K562 (cell line): ENCODE measurements around the gene SEC61A2. TPM values are rescaled to one million over a fixed set of nuclear protein-coding genes. Genes with fewer than 3 reads are reported as not detected.

Experiments used
- ATAC-seq: fragments of 200-7000 bp; cut with Tn5 transposase; 3 replicates; pipeline ENCODE4 v1.9.1; 2020; ENCODE audit warnings: moderate library complexity
- BruUV-seq: library from RNA; stranded (reverse); fragments of 400-500 nt; replicated peaks from 2 replicates; lab custom pipeline; 2021; lab: Mats Ljungman, UMichigan
- CTCF ChIA-PET: fragments of 300-600 bp; formaldehyde crosslinking; extraction: SDS; loops from one replicate; lab custom pipeline; 2021; ENCODE audit warnings: low intra/inter-chr PET ratio; lab: Yijun Ruan, JAX
- POLR2A ChIA-PET: fragments of 300-600, 350-650 bp; sonication (Branson Sonifier 250); formaldehyde crosslinking; extraction: SDS; loops from one replicate; lab custom pipeline; 2021; ENCODE audit warnings: antibody characterized with exemption, inconsistent platforms; lab: Yijun Ruan, JAX
- DNase-seq, 4 experiments: peaks; one replicate each; pipeline versions ENCODE4 v3.0.0 to v3.0.0-alpha.2; 2011 to 2018; ENCODE audit warnings: low spot score in 3 of 4, mixed read lengths in 3 of 4; ENCODE audit errors: extremely low read depth in 1 of 4
- FAIRE-seq: peaks from 2 replicates; lab custom pipeline; 2011; peaks lifted over from hg19 to GRCh38; lab: Jason Lieb, UNC
- H2AFZ ChIP-seq: 2 replicates; pipeline ENCODE4 v1.6.0; 2011; ENCODE audit warnings: low read depth, low read length, control low read depth, inconsistent platforms
- H3K27ac ChIP-seq: fragments of 200-600 bp; 3 replicates; pipeline ENCODE4 v1.8.0; 2011; ENCODE audit warnings: low read depth, mild to moderate bottlenecking, control low read depth, inconsistent platforms, low read length, moderate library complexity, mixed read lengths; ENCODE audit errors: extremely low read depth
- H3K27me3 ChIP-seq, 2 experiments: fragments of 300-600 bp in 1 of 2; 2 replicates in 1 of 2; 3 replicates in 1 of 2; pipeline versions ENCODE4 v1.6.0 to v1.8.0; 2011; ENCODE audit warnings: inconsistent platforms in 2 of 2, low read length in 2 of 2, mild to moderate bottlenecking in 1 of 2, mixed read lengths in 1 of 2, moderate library complexity in 1 of 2; ENCODE audit not compliant: control insufficient read depth in 2 of 2, insufficient read depth in 2 of 2
- H3K36me3 ChIP-seq: fragments of 300-600 bp; 3 replicates; pipeline ENCODE4 v1.8.0; 2011; ENCODE audit warnings: mild to moderate bottlenecking, low read length, inconsistent platforms; ENCODE audit not compliant: control insufficient read depth, insufficient read depth
- H3K4me1 ChIP-seq, 2 experiments: fragments of 200-600 bp in 1 of 2; replicated peaks in 1 of 2; 2 replicates in 1 of 2; 3 replicates in 1 of 2; pipeline versions ENCODE4 v1.5.1 to v1.8.0; 2011; ENCODE audit warnings: inconsistent platforms in 2 of 2, low read length in 2 of 2, mild to moderate bottlenecking in 1 of 2, mixed read lengths in 1 of 2, moderate library complexity in 1 of 2; ENCODE audit not compliant: control insufficient read depth in 2 of 2, insufficient read depth in 2 of 2
- H3K4me2 ChIP-seq: 2 replicates; pipeline ENCODE4 v1.6.1; 2011; ENCODE audit warnings: low read length, control low read depth, inconsistent platforms, mixed read lengths; ENCODE audit not compliant: insufficient read depth
- H3K4me3 ChIP-seq: fragments of 200-600 bp; sonication (generic), shearing (Covaris generic); 2 replicates; pipeline ENCODE4 v1.5.1; 2016; ENCODE audit warnings: control low read depth, inconsistent platforms
- H3K79me2 ChIP-seq: fragments of 200-600 bp; 3 replicates; pipeline ENCODE4 v1.8.0; 2011; ENCODE audit warnings: low read length, inconsistent platforms; ENCODE audit not compliant: control insufficient read depth, insufficient read depth
- H3K9ac ChIP-seq, 2 experiments: 2 replicates each; pipeline versions ENCODE4 v1.6.0 to v1.6.1; 2011; ENCODE audit warnings: low read depth in 2 of 2, low read length in 2 of 2, control low read depth in 1 of 2, inconsistent platforms in 1 of 2, mild to moderate bottlenecking in 1 of 2, mixed read lengths in 1 of 2; ENCODE audit not compliant: insufficient read depth in 1 of 2
- H3K9me1 ChIP-seq: one replicate; pipeline ENCODE4 v1.6.0; 2011; ENCODE audit warnings: inconsistent platforms, mild to moderate bottlenecking, low read length, moderate library complexity; ENCODE audit not compliant: control insufficient read depth, insufficient read depth
- H3K9me3 ChIP-seq: replicated peaks from 2 replicates; pipeline ENCODE4 v1.5.1; 2011; ENCODE audit warnings: low read depth, low read length, inconsistent platforms; ENCODE audit not compliant: control insufficient read depth, insufficient read depth
- H4K20me1 ChIP-seq: replicated peaks from 2 replicates; pipeline ENCODE4 v1.6.1; 2011; ENCODE audit warnings: low read length, inconsistent platforms, mixed read lengths; ENCODE audit not compliant: control insufficient read depth, insufficient read depth
- CAMTA2 ChIP-seq: fragments of 250-450 bp; sonication (Bioruptor Pico); conservative IDR thresholded peaks from 2 replicates; pipeline ENCODE4 v1.5.1; 2022
- CBFA2T3 ChIP-seq: fragments of 450-650 bp; IDR thresholded peaks from 2 replicates; pipeline ENCODE4 v1.6.1; 2017
- ILF3 ChIP-seq: fragments of 450-650 bp; IDR thresholded peaks from 2 replicates; pipeline ENCODE4 v1.6.1; 2018; ENCODE audit warnings: antibody characterized with exemption, mild to moderate bottlenecking, moderate library complexity, borderline replicate concordance
- MXI1 ChIP-seq: IDR thresholded peaks from 2 replicates; pipeline ENCODE4 v1.6.1; 2011; ENCODE audit warnings: low read depth, mild to moderate bottlenecking, improper control_type of control experiment, low read length
- NEUROD1 ChIP-seq: fragments of 150-350 bp; IDR thresholded peaks from 2 replicates; pipeline ENCODE4 v1.6.1; 2014; ENCODE audit warnings: borderline replicate concordance, low read length, low read depth; ENCODE audit not compliant: partially characterized antibody
- OTX1 ChIP-seq: fragments of 450-650 bp; formaldehyde crosslinking; IDR thresholded peaks from 2 replicates; pipeline ENCODE4 v1.4.0; 2022; ENCODE audit warnings: mild to moderate bottlenecking
- SMARCA4 ChIP-seq: fragments of 450-650 bp; IDR thresholded peaks from 2 replicates; pipeline ENCODE4 v1.6.1; 2016
- STAG1 ChIP-seq: sonication (generic); formaldehyde crosslinking; IDR thresholded peaks from 2 replicates; pipeline ENCODE4 v1.5.0; 2020; ENCODE audit warnings: missing genetic modification reagents, borderline replicate concordance
- WGBS: fragments of 100-300 bp; shearing (Covaris generic); methylation state at CpG from one replicate; pipeline ENCODE4 v1.1.6; 2016; ENCODE audit warnings: low coverage, mixed read lengths; ENCODE audit not compliant: insufficient coverage; ENCODE audit errors: missing lambda C conversion rate; 5-methylcytosine and 5-hydroxymethylcytosine counted together
- in situ Hi-C: fragments of 300-500 bp; cut with MboI; formaldehyde crosslinking; loops from 4 replicates; pipeline ENCODE4 v1.15.0; 2018; ENCODE audit warnings: inconsistent platforms, mixed read lengths
- intact Hi-C: fragments of 100-400 bp; cut with micrococcal nuclease; formaldehyde crosslinking; loops from 2 replicates; pipeline ENCODE4 v1.14.2; 2022
- polyA plus RNA-seq, 8 experiments: library from polyadenylated mRNA; depleted of rRNA in 4 of 8; stranded (reverse) in 5 of 8; unstranded in 3 of 8; fragments of >200 nt; fragmentation: Nextera tagmentation in 2 of 8; fragmentation: Illumina TruSeq in 1 of 8; extraction: Ambion mirVana in 2 of 8; extraction: Trizol in 1 of 8; gene quantifications; 2 replicates each; pipeline versions ENCODE4 v1.2.1 to v1.2.3, GENCODE V29; 2011 to 2014; ENCODE audit warnings: inconsistent platforms in 1 of 8, missing spikeins in 1 of 8
- total RNA-seq, 7 experiments: library from RNA; depleted of rRNA in 6 of 7; stranded (reverse); fragments of >200 nt in 6 of 7; fragmentation: Illumina TruSeq in 2 of 7; extraction: Trizol in 2 of 7; gene quantifications; 2 replicates each; pipeline versions ENCODE4 v1.2.1 to v1.2.3, GENCODE V29; 2011 to 2021; ENCODE audit warnings: low replicate concordance in 1 of 7
- TF ChIP-seq, protein P1 (sequence below): fragments of 250-450 bp; sonication (Bioruptor Pico); IDR thresholded peaks from 2 replicates; pipeline ENCODE4 v1.9.0; 2021; ENCODE audit warnings: mild to moderate bottlenecking
- TF ChIP-seq, protein P2 (sequence below): fragments of 450-650 bp; IDR thresholded peaks from 2 replicates; pipeline ENCODE4 v1.6.1; 2016; ENCODE audit warnings: mild to moderate bottlenecking
- TF ChIP-seq, protein P3 (sequence below), 2 experiments: IDR thresholded peaks; 2 replicates each; pipeline ENCODE4 v1.6.1; 2011; ENCODE audit warnings: borderline replicate concordance in 1 of 2, control low read depth in 1 of 2, low read depth in 1 of 2, low read length in 1 of 2, mild to moderate bottlenecking in 1 of 2, mixed read lengths in 1 of 2, moderate library complexity in 1 of 2; ENCODE audit not compliant: insufficient read depth in 1 of 2, insufficient read length in 1 of 2, poor library complexity in 1 of 2, severe bottlenecking in 1 of 2; ENCODE audit errors: extremely low read depth in 1 of 2

Gene SEC61A2
- total and polyA plus RNA-seq, 9 of the 15 experiments (the other 6 are each of a cell fraction or from before 2014, with no cell fraction given) = 1.2 to 9.7 (median 3.9) TPM

DNA sequence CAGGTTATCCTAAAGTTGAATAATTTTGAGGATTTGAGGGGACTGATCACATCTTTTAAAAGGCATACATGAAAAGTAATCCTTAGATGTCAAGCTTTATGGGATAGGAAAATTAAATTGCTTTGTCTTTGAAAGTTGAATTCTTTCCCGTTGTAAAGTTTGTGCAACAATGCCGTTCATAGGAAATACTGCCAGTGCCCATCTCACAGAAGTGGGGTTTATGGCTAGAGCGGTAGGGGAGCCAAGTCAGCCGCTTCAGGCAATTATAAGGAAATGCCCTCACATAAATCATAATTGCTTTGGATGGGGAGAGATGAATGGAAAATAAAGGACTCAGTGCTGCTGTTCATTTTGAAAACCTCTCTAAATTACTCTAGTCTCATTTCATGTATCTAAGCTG is 84.6 kb downstream of the SEC61A2 start:
- Histone ChIP-seq H3K79me2 (peaks cover 31% of the 10 kb centered on the region), H3K27ac (no peak overlapping the region), H3K27me3 (no peaks in the 10 kb centered on the region), H3K9me1 (no peaks in the 10 kb centered on the region), H3K9ac (no peak overlapping the region), H4K20me1 (no peaks in the 10 kb centered on the region), H3K4me2 (no peak overlapping the region), H3K4me1 (peaks cover 0 to 2% of the 10 kb centered on the region in 2 experiments; a peak in 3 of 5 replicates), H3K4me3 (no peak overlapping the region), H3K9me3 (no peaks in the 10 kb centered on the region), H2AFZ (no peak overlapping the region), H3K36me3 (peaks cover 87% of the 10 kb centered on the region)
- no peak for ATAC-seq
- no peak for FAIRE-seq
- POLR2A ChIA-PET = interaction anchor here (0.6 to 1.1 kb wide), 2 partner anchors 10 to 20 kb away, joined by 3 read pairs; no protein-coding TSS in a partner anchor
- no TSS peak for BruUV-seq
- in situ Hi-C loops (no loop called here), intact Hi-C loops (no loop called here)
- 87% methylated on average over 4 of the region's 4 CpGs for WGBS
- no peak for TF ChIP-seq MXI1
- no peak for TF ChIP-seq SMARCA4
- no peak for TF ChIP-seq CBFA2T3
- TF ChIP-seq ILF3 = no peak
- TF ChIP-seq, protein P1, sequence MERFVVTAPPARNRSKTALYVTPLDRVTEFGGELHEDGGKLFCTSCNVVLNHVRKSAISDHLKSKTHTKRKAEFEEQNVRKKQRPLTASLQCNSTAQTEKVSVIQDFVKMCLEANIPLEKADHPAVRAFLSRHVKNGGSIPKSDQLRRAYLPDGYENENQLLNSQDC (CRISPR knock-in tag) = no peak
- TF ChIP-seq CAMTA2 (CRISPR knock-in tag) = no peak
- TF ChIP-seq OTX1 (CRISPR knock-in tag) = no peak
- no peak for TF ChIP-seq NEUROD1
- TF ChIP-seq, protein P2, sequence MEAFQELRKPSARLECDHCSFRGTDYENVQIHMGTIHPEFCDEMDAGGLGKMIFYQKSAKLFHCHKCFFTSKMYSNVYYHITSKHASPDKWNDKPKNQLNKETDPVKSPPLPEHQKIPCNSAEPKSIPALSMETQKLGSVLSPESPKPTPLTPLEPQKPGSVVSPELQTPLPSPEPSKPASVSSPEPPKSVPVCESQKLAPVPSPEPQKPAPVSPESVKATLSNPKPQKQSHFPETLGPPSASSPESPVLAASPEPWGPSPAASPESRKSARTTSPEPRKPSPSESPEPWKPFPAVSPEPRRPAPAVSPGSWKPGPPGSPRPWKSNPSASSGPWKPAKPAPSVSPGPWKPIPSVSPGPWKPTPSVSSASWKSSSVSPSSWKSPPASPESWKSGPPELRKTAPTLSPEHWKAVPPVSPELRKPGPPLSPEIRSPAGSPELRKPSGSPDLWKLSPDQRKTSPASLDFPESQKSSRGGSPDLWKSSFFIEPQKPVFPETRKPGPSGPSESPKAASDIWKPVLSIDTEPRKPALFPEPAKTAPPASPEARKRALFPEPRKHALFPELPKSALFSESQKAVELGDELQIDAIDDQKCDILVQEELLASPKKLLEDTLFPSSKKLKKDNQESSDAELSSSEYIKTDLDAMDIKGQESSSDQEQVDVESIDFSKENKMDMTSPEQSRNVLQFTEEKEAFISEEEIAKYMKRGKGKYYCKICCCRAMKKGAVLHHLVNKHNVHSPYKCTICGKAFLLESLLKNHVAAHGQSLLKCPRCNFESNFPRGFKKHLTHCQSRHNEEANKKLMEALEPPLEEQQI = no peak
- TF ChIP-seq, protein P3, sequence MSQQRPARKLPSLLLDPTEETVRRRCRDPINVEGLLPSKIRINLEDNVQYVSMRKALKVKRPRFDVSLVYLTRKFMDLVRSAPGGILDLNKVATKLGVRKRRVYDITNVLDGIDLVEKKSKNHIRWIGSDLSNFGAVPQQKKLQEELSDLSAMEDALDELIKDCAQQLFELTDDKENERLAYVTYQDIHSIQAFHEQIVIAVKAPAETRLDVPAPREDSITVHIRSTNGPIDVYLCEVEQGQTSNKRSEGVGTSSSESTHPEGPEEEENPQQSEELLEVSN (IDR thresholded peaks at IDR 0.05; ENCODE audit: borderline replicate concordance in 1 of 2, extremely low read depth in 1 of 2, insufficient read depth in 1 of 2, insufficient read length in 1 of 2, low read depth in 1 of 2, low read length in 1 of 2, poor library complexity in 1 of 2, severe bottlenecking in 1 of 2) = no peak
- TF ChIP-seq STAG1 (CRISPR knock-in tag) = no peak
- CTCF ChIA-PET = interaction anchor here (0.7 to 1.4 kb wide), 3 partner anchors 10 to 1157 kb away, joined by 3 to 4 read pairs (median 3); no protein-coding TSS in a partner anchor
- no peak for DNase-seq
